Tibial nerve (tissue), 4 donors: Measurements from ENCODE around the gene UBE2E2. TPM values are rescaled to one million over a fixed set of nuclear protein-coding genes. Genes with fewer than 3 reads are reported as not detected.

Experiments used
- DNase-seq, 2 donors: peaks; one replicate each; pipeline ENCODE4 v3.0.0-alpha.2; 2019; ENCODE audit warnings: low spot score in 2 of 2
- H3K27ac ChIP-seq, 4 donors: fragments of 200-600 bp; sonication (generic) in 3 of 4; one replicate each; pipeline ENCODE4 v1.5.1; 2017 to 2019; ENCODE audit warnings: mild to moderate bottlenecking in 1 of 4
- H3K27me3 ChIP-seq, 2 donors: fragments of 200-600 bp; sonication (generic) in 1 of 2; one replicate each; pipeline versions ENCODE4 v1.5.1 to v1.6.0; 2017 to 2019
- H3K36me3 ChIP-seq, 3 donors: fragments of 200-600 bp; sonication (generic); one replicate each; pipeline ENCODE4 v1.5.1; 2018 to 2019
- H3K4me1 ChIP-seq, 4 donors: fragments of 200-600 bp; sonication (generic) in 3 of 4; one replicate each; pipeline ENCODE4 v1.5.1; 2017 to 2019
- H3K4me3 ChIP-seq, 4 donors: fragments of 200-600 bp; sonication (generic) in 3 of 4; one replicate each; pipeline ENCODE4 v1.5.1; 2017 to 2019; ENCODE audit warnings: mild to moderate bottlenecking in 1 of 4, moderate library complexity in 1 of 4
- H3K9me3 ChIP-seq, 4 donors: fragments of 200-600 bp; sonication (generic) in 3 of 4; one replicate each; pipeline ENCODE4 v1.5.1; 2017 to 2019
- EP300 ChIP-seq, 2 donors: sonication (generic); formaldehyde crosslinking; IDR thresholded peaks; one replicate each; pipeline ENCODE4 v1.6.1; 2017; ENCODE audit warnings: antibody characterized with exemption in 2 of 2, mild to moderate bottlenecking in 1 of 2
- POLR2A ChIP-seq, 2 donors: fragments of 450-650 bp; IDR thresholded peaks; one replicate each; pipeline ENCODE4 v1.6.1; 2017; ENCODE audit warnings: antibody characterized with exemption in 2 of 2, mild to moderate bottlenecking in 2 of 2, moderate library complexity in 2 of 2
- WGBS, 2 donors: methylation state at CpG; one replicate each; pipeline ENCODE4 v1.1.5; 2018; 5-methylcytosine and 5-hydroxymethylcytosine counted together
- total RNA-seq, 4 donors: library from RNA; depleted of rRNA; stranded (reverse); fragments of >200 nt; gene quantifications; one replicate each; pipeline ENCODE4 v1.1.0, GENCODE V29; 2016
- TF ChIP-seq, protein P1 (sequence below), 5 experiments: fragments of 200-600 bp in 3 of 5; fragments of 450-650 bp in 2 of 5; sonication (generic) in 3 of 5; IDR thresholded peaks; one replicate each; pipeline ENCODE4 v1.5.1; 2016 to 2019; ENCODE audit warnings: antibody characterized with exemption in 5 of 5, mild to moderate bottlenecking in 3 of 5, moderate library complexity in 2 of 5

Gene UBE2E2
- total RNA-seq, 4 donors from 2014 or later, result 67.1 to 222 (median 130) TPM

DNA sequence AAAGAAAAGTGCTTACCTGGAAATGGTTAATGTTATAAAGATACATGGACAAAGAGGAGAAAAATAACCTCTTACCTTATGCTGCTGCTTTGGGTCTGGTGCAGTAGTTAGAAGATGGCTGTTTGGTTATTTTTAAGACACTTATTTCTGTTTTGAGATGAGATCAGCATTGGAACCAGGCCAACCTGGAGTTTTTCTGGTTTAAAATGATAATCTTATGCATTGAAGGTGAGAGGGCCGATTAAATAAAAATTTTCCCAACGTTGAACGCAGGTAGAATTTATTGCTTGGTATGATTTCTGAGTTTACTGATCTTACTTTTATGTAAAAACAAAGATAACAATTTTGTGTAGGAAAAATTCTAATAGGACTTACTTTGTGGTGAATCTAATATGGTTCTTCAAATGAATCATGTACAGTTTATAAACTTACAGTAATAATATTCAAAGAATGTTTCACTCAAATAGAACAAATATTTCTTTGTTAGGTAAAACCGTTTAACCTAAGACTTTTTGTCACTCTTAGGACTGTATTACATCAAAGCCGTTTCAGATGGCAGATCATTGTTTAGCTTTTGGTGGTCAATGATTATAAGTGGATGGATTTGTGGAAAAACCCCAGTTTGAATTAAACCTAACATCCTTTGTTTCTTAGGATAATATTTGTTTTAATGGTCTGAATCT is 14.9 kb downstream of the UBE2E2 start:
- H3K9me3 ChIP-seq, result no peaks in the 10 kb centered on the region
- no peak overlapping the region for H3K27ac ChIP-seq
- no peaks in the 10 kb centered on the region for H3K36me3 ChIP-seq
- no peak for TF ChIP-seq EP300 (IDR thresholded peaks at IDR 0.05)
- no peak for TF ChIP-seq POLR2A (IDR thresholded peaks at IDR 0.05)
- TF ChIP-seq, protein P1, sequence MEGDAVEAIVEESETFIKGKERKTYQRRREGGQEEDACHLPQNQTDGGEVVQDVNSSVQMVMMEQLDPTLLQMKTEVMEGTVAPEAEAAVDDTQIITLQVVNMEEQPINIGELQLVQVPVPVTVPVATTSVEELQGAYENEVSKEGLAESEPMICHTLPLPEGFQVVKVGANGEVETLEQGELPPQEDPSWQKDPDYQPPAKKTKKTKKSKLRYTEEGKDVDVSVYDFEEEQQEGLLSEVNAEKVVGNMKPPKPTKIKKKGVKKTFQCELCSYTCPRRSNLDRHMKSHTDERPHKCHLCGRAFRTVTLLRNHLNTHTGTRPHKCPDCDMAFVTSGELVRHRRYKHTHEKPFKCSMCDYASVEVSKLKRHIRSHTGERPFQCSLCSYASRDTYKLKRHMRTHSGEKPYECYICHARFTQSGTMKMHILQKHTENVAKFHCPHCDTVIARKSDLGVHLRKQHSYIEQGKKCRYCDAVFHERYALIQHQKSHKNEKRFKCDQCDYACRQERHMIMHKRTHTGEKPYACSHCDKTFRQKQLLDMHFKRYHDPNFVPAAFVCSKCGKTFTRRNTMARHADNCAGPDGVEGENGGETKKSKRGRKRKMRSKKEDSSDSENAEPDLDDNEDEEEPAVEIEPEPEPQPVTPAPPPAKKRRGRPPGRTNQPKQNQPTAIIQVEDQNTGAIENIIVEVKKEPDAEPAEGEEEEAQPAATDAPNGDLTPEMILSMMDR (IDR thresholded peaks at IDR 0.05), result no peak
- H3K4me3 ChIP-seq, result no peak overlapping the region
- no peaks in the 10 kb centered on the region for H3K27me3 ChIP-seq
- WGBS, 2 donors, result 51 to 53% methylated on average over 5 of the region's 5 CpGs
- no peak for DNase-seq
- peaks cover 0 to 38% (median 9%) of the 10 kb centered on the region in 4 donors for H3K4me1 ChIP-seq

DNA sequence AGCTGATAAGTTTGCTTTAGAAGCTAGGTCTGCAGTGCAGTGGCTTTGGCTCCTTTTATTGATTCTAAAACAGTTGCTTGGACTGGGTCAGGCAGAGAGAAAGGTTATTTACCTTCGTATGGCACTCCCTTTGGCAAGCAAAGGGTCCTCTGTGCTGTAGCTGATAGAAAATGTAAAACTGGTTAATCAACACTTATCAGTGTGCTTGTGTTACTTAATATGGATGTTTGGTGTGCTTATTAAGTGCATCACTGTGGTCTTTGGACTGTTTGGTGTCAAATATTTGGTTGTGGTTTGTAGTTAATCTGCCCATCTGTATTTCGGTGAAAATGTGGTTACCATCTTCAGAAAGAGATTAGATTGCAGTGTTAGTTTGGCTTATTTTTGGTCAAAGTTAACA is 16.0 kb downstream of the UBE2E2 start:
- no peak for TF ChIP-seq EP300 (IDR thresholded peaks at IDR 0.05)
- TF ChIP-seq, protein P1 (IDR thresholded peaks at IDR 0.05), result no peak
- TF ChIP-seq POLR2A (IDR thresholded peaks at IDR 0.05), result no peak
- no peak for DNase-seq
- Histone ChIP-seq H3K27ac (peak overlapping the region in 2 of 4 donors; percentile 20 to 33), H3K27me3 (no peaks in the 10 kb centered on the region), H3K4me3 (no peak overlapping the region), H3K9me3 (peaks cover 0 to 6% (median 0%) of the 10 kb centered on the region in 4 donors), H3K4me1 (peaks cover 0 to 38% (median 9%) of the 10 kb centered on the region in 4 donors), H3K36me3 (no peaks in the 10 kb centered on the region)
- 52 to 55% methylated on average over 2 of the region's 2 CpGs for WGBS, 2 donors

DNA sequence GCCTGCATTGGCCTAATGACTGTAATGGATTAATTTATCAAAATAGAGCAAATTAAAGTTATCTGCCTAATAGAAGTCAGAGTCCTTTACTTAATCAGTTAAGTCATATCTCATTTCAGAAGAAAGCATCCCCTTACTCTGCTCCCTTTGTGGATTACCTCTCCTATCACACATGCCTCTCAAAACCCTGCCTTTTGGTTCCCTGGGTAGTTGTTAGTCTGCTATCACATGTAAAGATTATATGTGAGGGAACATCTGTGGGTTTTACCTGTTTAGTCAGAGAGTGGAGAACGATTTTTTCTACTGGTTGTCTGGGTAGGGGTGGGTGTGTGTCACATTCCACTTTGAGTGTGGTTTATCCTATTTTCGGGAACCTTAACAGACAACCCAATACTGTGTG is 16.4 kb downstream of the UBE2E2 start:
- Histone ChIP-seq H3K36me3 (no peaks in the 10 kb centered on the region), H3K27ac (peak overlapping the region in 1 of 4 donors; percentile 20), H3K4me1 (peaks cover 0 to 38% (median 9%) of the 10 kb centered on the region in 4 donors), H3K27me3 (no peaks in the 10 kb centered on the region), H3K9me3 (peaks cover 0 to 10% (median 0%) of the 10 kb centered on the region in 4 donors), H3K4me3 (no peak overlapping the region)
- 54 to 59% methylated on average over 2 of the region's 2 CpGs for whole genome bisulfite sequencing, 2 donors
- no peak for DNase-seq
- TF ChIP-seq POLR2A (IDR thresholded peaks at IDR 0.05) (no peak), EP300 (IDR thresholded peaks at IDR 0.05) (no peak)
- TF ChIP-seq, protein P1 (IDR thresholded peaks at IDR 0.05), result no peak

DNA sequence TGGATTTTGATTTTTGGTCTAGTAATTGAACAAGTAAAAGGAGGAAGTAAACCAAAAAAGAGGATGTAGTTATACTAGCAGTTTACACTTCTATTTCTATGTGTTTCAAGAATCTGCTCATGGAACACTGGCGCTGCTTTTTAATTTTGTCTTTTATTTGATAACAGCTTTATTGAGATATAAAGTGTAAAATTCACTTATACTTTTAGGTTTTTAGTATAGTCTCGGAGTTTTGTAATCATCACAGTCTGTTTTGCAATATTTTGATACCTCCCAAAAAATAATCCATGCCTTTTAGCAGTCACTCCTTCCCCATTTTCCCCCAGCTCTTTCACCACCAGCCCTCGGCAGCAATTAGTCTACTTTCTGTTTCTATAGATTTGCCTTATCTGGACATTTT is 18.0 kb downstream of the UBE2E2 start:
- no peak for DNase-seq
- peak overlapping the region in 1 of 4 donors; percentile 24 for H3K4me3 ChIP-seq
- H3K9me3 ChIP-seq, result peaks cover 0 to 14% (median 0%) of the 10 kb centered on the region in 4 donors
- no peaks in the 10 kb centered on the region for H3K27me3 ChIP-seq
- H3K27ac ChIP-seq, result peak overlapping the region in 1 of 4 donors; percentile 29
- no peaks in the 10 kb centered on the region for H3K36me3 ChIP-seq
- H3K4me1 ChIP-seq, result peaks cover 0 to 37% (median 9%) of the 10 kb centered on the region in 4 donors
- WGBS, 2 donors, result 82 to 87% methylated on average over 3 of the region's 3 CpGs
- TF ChIP-seq, protein P1 (IDR thresholded peaks at IDR 0.05), result no peak
- TF ChIP-seq POLR2A (IDR thresholded peaks at IDR 0.05), result no peak
- TF ChIP-seq EP300 (IDR thresholded peaks at IDR 0.05), result no peak

DNA sequence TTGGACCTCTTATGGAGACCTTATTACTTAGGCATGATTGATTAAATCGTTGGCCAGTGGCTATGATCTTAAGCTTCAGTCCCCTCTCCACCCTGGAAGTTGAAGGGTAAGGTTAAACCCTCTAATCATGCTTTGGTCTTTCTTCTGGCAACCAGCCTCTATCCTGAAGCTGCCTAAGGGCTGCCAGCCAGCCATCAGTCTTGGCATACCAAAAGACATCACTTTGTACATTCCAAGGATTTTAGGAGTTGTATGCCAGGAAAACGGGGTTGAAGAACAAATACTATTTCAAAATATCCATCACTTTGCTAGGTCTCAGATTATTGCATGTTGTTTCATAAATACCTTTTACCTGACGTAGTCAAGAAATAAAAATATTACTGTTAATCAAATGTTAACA is 28.9 kb downstream of the UBE2E2 start:
- H3K4me3 ChIP-seq, result no peak overlapping the region
- peaks cover 0 to 40% (median 3%) of the 10 kb centered on the region in 4 donors for H3K4me1 ChIP-seq
- WGBS, 2 donors, result 60 to 70% methylated on average over 3 of the region's 3 CpGs
- H3K27me3 ChIP-seq, result no peaks in the 10 kb centered on the region
- TF ChIP-seq POLR2A (IDR thresholded peaks at IDR 0.05) (no peak), EP300 (IDR thresholded peaks at IDR 0.05) (no peak)
- TF ChIP-seq, protein P1 (IDR thresholded peaks at IDR 0.05), result no peak
- no peak for DNase-seq
- H3K9me3 ChIP-seq, result peaks cover 0 to 4% (median 0%) of the 10 kb centered on the region in 4 donors
- H3K27ac ChIP-seq, result no peak overlapping the region
- H3K36me3 ChIP-seq, result no peaks in the 10 kb centered on the region
